Adrenal gland (tissue), 5 donors: ENCODE data around the gene ARVCF.

Experiments used
- POLR2A ChIP-seq, 2 donors: fragments of 450-650 bp; IDR thresholded peaks; one replicate each; pipeline ENCODE4 v1.6.1; 2017; ENCODE audit warnings: antibody characterized with exemption in 2 of 2, mild to moderate bottlenecking in 2 of 2, moderate library complexity in 1 of 2
- TF ChIP-seq, protein P1 (sequence below), 6 experiments: fragments of 450-650 bp in 4 of 6; fragments of 200-600 bp in 2 of 6; sonication (generic) in 1 of 6; IDR thresholded peaks; 1 replicate in 5 of 6; 2 replicates in 1 of 6; pipeline versions ENCODE4 v1.5.1 to v1.8.0; 2016 to 2021; ENCODE audit warnings: antibody characterized with exemption in 6 of 6, mild to moderate bottlenecking in 2 of 6, moderate library complexity in 1 of 6
- donor health status: DM: no; HTN: no; CAD: no.

DNA sequence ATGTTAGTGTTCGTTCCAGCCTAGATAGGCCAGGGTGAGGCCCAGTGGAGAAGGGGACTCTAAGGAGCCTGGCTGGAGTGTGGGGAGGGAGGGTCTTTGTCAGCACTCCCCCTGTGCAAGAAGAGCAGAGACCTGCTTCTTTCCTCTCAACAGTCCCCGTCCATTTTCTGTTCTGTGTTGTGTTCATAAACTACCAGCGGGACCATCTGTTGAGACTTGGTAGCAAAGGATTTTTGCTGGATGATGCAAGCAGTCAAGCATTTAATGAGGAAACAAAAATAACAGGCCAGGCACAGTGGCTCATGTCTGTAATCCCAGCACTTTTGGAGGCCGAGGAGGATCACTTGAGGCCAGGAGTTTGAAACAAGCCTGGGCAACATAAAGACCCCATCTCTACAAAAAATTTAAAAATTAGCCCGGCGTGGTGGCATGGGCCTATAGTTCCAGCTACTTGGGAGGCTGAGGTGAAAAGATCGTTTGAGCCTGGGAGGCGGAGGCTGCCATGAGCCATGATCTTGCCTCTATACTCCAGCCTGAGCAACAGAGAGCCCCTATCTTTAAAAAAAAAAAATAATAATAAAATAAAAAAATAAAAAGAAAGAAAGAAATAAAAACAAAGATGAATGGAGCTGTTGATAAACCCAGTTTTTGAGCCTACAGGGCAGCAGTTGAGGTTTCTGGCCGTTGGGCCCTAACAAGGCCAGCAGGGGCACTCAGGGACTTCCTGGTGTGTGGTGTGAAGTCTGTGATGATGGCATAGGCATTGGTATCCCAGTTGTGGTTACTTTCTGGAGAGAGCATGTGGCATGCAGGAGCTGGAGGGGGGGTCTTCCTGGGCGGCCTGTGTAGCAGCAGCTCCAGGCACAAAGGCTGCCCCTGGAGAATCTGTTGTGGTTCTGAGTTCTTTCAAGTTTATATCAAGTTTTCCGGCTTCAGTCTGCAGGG lies 73.3 kb downstream of the ARVCF start:
- no peak for TF ChIP-seq POLR2A (IDR thresholded peaks at IDR 0.05)
- TF ChIP-seq, protein P1, sequence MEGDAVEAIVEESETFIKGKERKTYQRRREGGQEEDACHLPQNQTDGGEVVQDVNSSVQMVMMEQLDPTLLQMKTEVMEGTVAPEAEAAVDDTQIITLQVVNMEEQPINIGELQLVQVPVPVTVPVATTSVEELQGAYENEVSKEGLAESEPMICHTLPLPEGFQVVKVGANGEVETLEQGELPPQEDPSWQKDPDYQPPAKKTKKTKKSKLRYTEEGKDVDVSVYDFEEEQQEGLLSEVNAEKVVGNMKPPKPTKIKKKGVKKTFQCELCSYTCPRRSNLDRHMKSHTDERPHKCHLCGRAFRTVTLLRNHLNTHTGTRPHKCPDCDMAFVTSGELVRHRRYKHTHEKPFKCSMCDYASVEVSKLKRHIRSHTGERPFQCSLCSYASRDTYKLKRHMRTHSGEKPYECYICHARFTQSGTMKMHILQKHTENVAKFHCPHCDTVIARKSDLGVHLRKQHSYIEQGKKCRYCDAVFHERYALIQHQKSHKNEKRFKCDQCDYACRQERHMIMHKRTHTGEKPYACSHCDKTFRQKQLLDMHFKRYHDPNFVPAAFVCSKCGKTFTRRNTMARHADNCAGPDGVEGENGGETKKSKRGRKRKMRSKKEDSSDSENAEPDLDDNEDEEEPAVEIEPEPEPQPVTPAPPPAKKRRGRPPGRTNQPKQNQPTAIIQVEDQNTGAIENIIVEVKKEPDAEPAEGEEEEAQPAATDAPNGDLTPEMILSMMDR (IDR thresholded peaks at IDR 0.05): no peak
